RWPE2 (cell line): ENCODE data around the gene SPTLC2.
A peak's percentile ranks its signal among the peaks of the same experiment; 100 is the strongest.

Experiments used
- ATAC-seq: fragments of 200-7000 bp; cut with Tn5 transposase; 3 replicates; pipeline ENCODE4 v1.9.1; 2021; ENCODE audit warnings: low read depth
- DNase-seq: peaks from one replicate; pipeline ENCODE4 v3.0.0-alpha.2; 2020; ENCODE audit warnings: low spot score
- H3K27ac ChIP-seq: fragments of 450-650 bp; 2 replicates; pipeline ENCODE4 v1.5.1; 2017; ENCODE audit warnings: mild to moderate bottlenecking; ENCODE audit not compliant: poor library complexity, severe bottlenecking
- H3K27me3 ChIP-seq: fragments of 250-450 bp; sonication (Bioruptor Pico); 2 replicates; pipeline ENCODE4 v1.5.1; 2021; ENCODE audit warnings: mild to moderate bottlenecking, moderate library complexity; ENCODE audit not compliant: insufficient read depth, poor library complexity, severe bottlenecking
- H3K36me3 ChIP-seq: fragments of 250-450 bp; sonication (Bioruptor Pico); 2 replicates; pipeline ENCODE4 v1.5.1; 2020; ENCODE audit warnings: low read depth, mild to moderate bottlenecking, moderate library complexity
- H3K4me1 ChIP-seq: fragments of 250-450 bp; sonication (Bioruptor Pico); 2 replicates; pipeline ENCODE4 v1.5.1; 2021; ENCODE audit warnings: mild to moderate bottlenecking, moderate library complexity; ENCODE audit not compliant: insufficient read depth, poor library complexity, severe bottlenecking
- H3K4me3 ChIP-seq: fragments of 250-450 bp; sonication (Bioruptor Pico); 2 replicates; pipeline ENCODE4 v1.5.1; 2021; ENCODE audit warnings: mild to moderate bottlenecking, moderate library complexity; ENCODE audit not compliant: severe bottlenecking
- H3K9me3 ChIP-seq: fragments of 250-450 bp; sonication (Bioruptor Pico); 2 replicates; pipeline ENCODE4 v1.5.1; 2021; ENCODE audit warnings: mild to moderate bottlenecking, moderate library complexity; ENCODE audit not compliant: severe bottlenecking
- CTCF ChIP-seq: fragments of 450-650 bp; IDR thresholded peaks from one replicate; pipeline ENCODE4 v1.5.1; 2017; ENCODE audit warnings: mild to moderate bottlenecking, moderate library complexity; ENCODE audit not compliant: poor library complexity, severe bottlenecking

The SPTLC2 gene

GRCh38 chr14:77478796-77479195 lies 137.6 kb downstream of the SPTLC2 start:
- no peaks in the 10 kb centered on the region for H3K9me3 ChIP-seq
- no peak overlapping the region for H3K4me3 ChIP-seq
- TF ChIP-seq CTCF: no peak
- H3K27me3 ChIP-seq: no peaks in the 10 kb centered on the region
- H3K27ac ChIP-seq: no peak overlapping the region
- ATAC-seq (no peak), DNase-seq (no peak)
- H3K4me1 ChIP-seq: no peaks in the 10 kb centered on the region
- no peaks in the 10 kb centered on the region for H3K36me3 ChIP-seq

GRCh38 chr14:77478029-77478428 lies 138.4 kb downstream of the SPTLC2 start:
- H3K27ac ChIP-seq: no peak overlapping the region
- no peaks in the 10 kb centered on the region for H3K9me3 ChIP-seq
- no peaks in the 10 kb centered on the region for H3K27me3 ChIP-seq
- no peak for TF ChIP-seq CTCF
- H3K36me3 ChIP-seq: no peaks in the 10 kb centered on the region
- no peak overlapping the region for H3K4me3 ChIP-seq
- DNase-seq: no peak
- ATAC-seq: peak; percentile 5; the same call in 1 of the 3 replicates
- no peaks in the 10 kb centered on the region for H3K4me1 ChIP-seq

GRCh38 chr14:77475432-77476115 lies 140.9 kb downstream of the SPTLC2 start:
- no peaks in the 10 kb centered on the region for H3K36me3 ChIP-seq

GRCh38 chr14:77474479-77475177 lies 141.8 kb downstream of the SPTLC2 start:
- no peaks in the 10 kb centered on the region for H3K36me3 ChIP-seq
- ATAC-seq (no peak), DNase-seq (no peak)
- no peak for TF ChIP-seq CTCF
- H3K27me3 ChIP-seq: no peaks in the 10 kb centered on the region
- H3K4me3 ChIP-seq: no peak overlapping the region
- H3K27ac ChIP-seq: no peak overlapping the region
- H3K4me1 ChIP-seq: no peaks in the 10 kb centered on the region
- no peaks in the 10 kb centered on the region for H3K9me3 ChIP-seq

More at GRCh38 chr14:77475432-77476115, 140.9 kb downstream of the SPTLC2 start:
- DNase-seq (no peak), ATAC-seq (0 out of 3 replicates have a peak, but pooled peaks have one; percentile 6)
- H3K9me3 ChIP-seq: no peaks in the 10 kb centered on the region
- no peak overlapping the region for H3K27ac ChIP-seq
- H3K27me3 ChIP-seq: no peaks in the 10 kb centered on the region
- no peaks in the 10 kb centered on the region for H3K4me1 ChIP-seq
- TF ChIP-seq CTCF: no peak
- H3K4me3 ChIP-seq: no peak overlapping the region

GRCh38 chr14:77473921-77474320 lies 142.5 kb downstream of the SPTLC2 start:
- Histone ChIP-seq H3K36me3 (peaks cover 3% of the 10 kb centered on the region; the same call in 1 of the 2 replicates), H3K4me3 (no peak overlapping the region), H3K27ac (no peak overlapping the region), H3K4me1 (no peaks in the 10 kb centered on the region), H3K9me3 (no peaks in the 10 kb centered on the region), H3K27me3 (no peaks in the 10 kb centered on the region)
- ATAC-seq (no peak), DNase-seq (no peak)
- no peak for TF ChIP-seq CTCF
